Epithelial cell of proximal tubule (primary cell): ENCODE measurements around the gene FGG. TPM values are rescaled to one million over a fixed set of nuclear protein-coding genes. Genes with fewer than 3 reads are reported as not detected.

Source experiments
- DNase-seq: peaks from one replicate; pipeline ENCODE4 v3.0.0-alpha.2; 2011; ENCODE audit warnings: low read depth
- H3K4me3 ChIP-seq: 2 replicates; pipeline ENCODE4 v1.5.1; 2011; ENCODE audit warnings: low read depth, mild to moderate bottlenecking, low read length
- total RNA-seq: library from RNA; depleted of rRNA; stranded (reverse); fragments of >200 nt; gene quantifications from 2 replicates; pipeline ENCODE4 v1.2.3, GENCODE V29; 2015
- TF ChIP-seq, protein P1 (sequence below): conservative IDR thresholded peaks from 2 replicates; pipeline ENCODE4 v1.5.1; 2012; ENCODE audit warnings: low read depth, mild to moderate bottlenecking, low read length

The FGG gene
- total RNA-seq, 1 donor from 2014 or later = 0.23 TPM

- no peak for DNase-seq
- TF ChIP-seq, protein P1, sequence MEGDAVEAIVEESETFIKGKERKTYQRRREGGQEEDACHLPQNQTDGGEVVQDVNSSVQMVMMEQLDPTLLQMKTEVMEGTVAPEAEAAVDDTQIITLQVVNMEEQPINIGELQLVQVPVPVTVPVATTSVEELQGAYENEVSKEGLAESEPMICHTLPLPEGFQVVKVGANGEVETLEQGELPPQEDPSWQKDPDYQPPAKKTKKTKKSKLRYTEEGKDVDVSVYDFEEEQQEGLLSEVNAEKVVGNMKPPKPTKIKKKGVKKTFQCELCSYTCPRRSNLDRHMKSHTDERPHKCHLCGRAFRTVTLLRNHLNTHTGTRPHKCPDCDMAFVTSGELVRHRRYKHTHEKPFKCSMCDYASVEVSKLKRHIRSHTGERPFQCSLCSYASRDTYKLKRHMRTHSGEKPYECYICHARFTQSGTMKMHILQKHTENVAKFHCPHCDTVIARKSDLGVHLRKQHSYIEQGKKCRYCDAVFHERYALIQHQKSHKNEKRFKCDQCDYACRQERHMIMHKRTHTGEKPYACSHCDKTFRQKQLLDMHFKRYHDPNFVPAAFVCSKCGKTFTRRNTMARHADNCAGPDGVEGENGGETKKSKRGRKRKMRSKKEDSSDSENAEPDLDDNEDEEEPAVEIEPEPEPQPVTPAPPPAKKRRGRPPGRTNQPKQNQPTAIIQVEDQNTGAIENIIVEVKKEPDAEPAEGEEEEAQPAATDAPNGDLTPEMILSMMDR = no peak
- H3K4me3 ChIP-seq = no peak overlapping the region
Measured at GRCh38 chr4:154593868-154594267, 18.6 kb downstream of the FGG start.

GRCh38 chr4:154591890-154592289 is 20.6 kb downstream of the FGG start:
- no peak overlapping the region for H3K4me3 ChIP-seq
- TF ChIP-seq, protein P1 = no peak
- DNase-seq = no peak

GRCh38 chr4:154590329-154591006 is 22.0 kb downstream of the FGG start, which contains the start of gene FGA:
Gene FGA, minus strand, starts transcription at chr4:154590742. Its CDS starts 55 bp downstream, at chr4:154590687.
- TF ChIP-seq, protein P1 = no peak
- peak; percentile 37 for DNase-seq

GRCh38 chr4:154589296-154590197 is 22.9 kb downstream of the FGG start:
- no peak for DNase-seq
- no peak overlapping the region for H3K4me3 ChIP-seq
- TF ChIP-seq, protein P1 = no peak

More at GRCh38 chr4:154590329-154591006, 22.0 kb downstream of the FGG start, which contains the start of gene FGA:
- no peak within 1 kb of the TSS for H3K4me3 ChIP-seq

GRCh38 chr4:154588198-154588597 is 24.3 kb downstream of the FGG start:
- no peak overlapping the region for H3K4me3 ChIP-seq
- TF ChIP-seq, protein P1 = no peak
- no peak for DNase-seq

- no peak overlapping the region for H3K4me3 ChIP-seq
- TF ChIP-seq, protein P1 = no peak
- no peak for DNase-seq
Measured at GRCh38 chr4:154586296-154587033, 26.0 kb downstream of the FGG start.
